Breast epithelium (tissue), 4 donors: ENCODE data around the gene CYP3A4. TPM values are rescaled to one million over a fixed set of nuclear protein-coding genes. Genes with fewer than 3 reads are reported as not detected.
"Not testable (repeated sequence)": the region's sequence is repeated elsewhere in the genome, so short reads cannot be mapped to it uniquely, and the experiment has no call there.

Experiments
- DNase-seq, 2 donors: peaks; one replicate each; pipeline ENCODE4 v3.0.0-alpha.2; 2019; ENCODE audit warnings: low spot score in 2 of 2
- H3K27ac ChIP-seq, 2 donors: fragments of 200-600 bp; sonication (generic) in 1 of 2; one replicate each; pipeline ENCODE4 v1.5.1; 2016 to 2019; ENCODE audit warnings: mild to moderate bottlenecking in 1 of 2
- H3K27me3 ChIP-seq, 2 donors: fragments of 200-600 bp; sonication (generic) in 1 of 2; one replicate each; pipeline versions ENCODE4 v1.5.1 to v1.6.0; 2017 to 2019; ENCODE audit warnings: control low read depth in 1 of 2, mild to moderate bottlenecking in 1 of 2
- H3K36me3 ChIP-seq: fragments of 200-600 bp; one replicate; pipeline ENCODE4 v1.5.1; 2019
- H3K4me1 ChIP-seq, 2 donors: fragments of 200-600 bp; sonication (generic); one replicate each; pipeline ENCODE4 v1.5.1; 2016 to 2019; ENCODE audit warnings: control low read depth in 1 of 2
- H3K4me3 ChIP-seq, 3 donors: fragments of 200-600 bp; sonication (generic); 1 replicate in 2 of 3; 2 replicates in 1 of 3; pipeline ENCODE4 v1.5.1; 2016 to 2019; ENCODE audit warnings: mild to moderate bottlenecking in 3 of 3, moderate library complexity in 2 of 3
- H3K9me3 ChIP-seq, 2 donors: fragments of 200-600 bp; sonication (generic) in 1 of 2; one replicate each; pipeline ENCODE4 v1.5.1; 2016 to 2019; ENCODE audit warnings: control low read depth in 1 of 2
- POLR2A ChIP-seq: fragments of 450-650 bp; IDR thresholded peaks from one replicate; pipeline ENCODE4 v1.6.1; 2016; ENCODE audit warnings: antibody characterized with exemption, mild to moderate bottlenecking, moderate library complexity
- POLR2AphosphoS5 ChIP-seq, 3 donors: sonication (generic); formaldehyde crosslinking; IDR thresholded peaks; one replicate each; pipeline ENCODE4 v1.6.1; 2017; ENCODE audit warnings: antibody characterized with exemption in 3 of 3
- intact Hi-C: fragments of 100-400 bp; cut with DNase I; formaldehyde crosslinking; loops from one replicate; pipeline ENCODE4 v1.15.1; 2023; ENCODE audit warnings: low total_unique reads
- total RNA-seq, 3 donors: library from RNA; depleted of rRNA; stranded (reverse); fragments of >200 nt; gene quantifications; one replicate each; pipeline ENCODE4 v1.1.0, GENCODE V29; 2016
- TF ChIP-seq, protein P1 (sequence below), 3 donors: fragments of 450-650 bp; IDR thresholded peaks; one replicate each; pipeline ENCODE4 v1.5.1; 2016 to 2017; ENCODE audit warnings: antibody characterized with exemption in 3 of 3, mild to moderate bottlenecking in 3 of 3, moderate library complexity in 3 of 3

CYP3A4 gene
- total RNA-seq, 3 donors from 2014 or later: 0.33 to 0.64 (median 0.59) TPM

DNA sequence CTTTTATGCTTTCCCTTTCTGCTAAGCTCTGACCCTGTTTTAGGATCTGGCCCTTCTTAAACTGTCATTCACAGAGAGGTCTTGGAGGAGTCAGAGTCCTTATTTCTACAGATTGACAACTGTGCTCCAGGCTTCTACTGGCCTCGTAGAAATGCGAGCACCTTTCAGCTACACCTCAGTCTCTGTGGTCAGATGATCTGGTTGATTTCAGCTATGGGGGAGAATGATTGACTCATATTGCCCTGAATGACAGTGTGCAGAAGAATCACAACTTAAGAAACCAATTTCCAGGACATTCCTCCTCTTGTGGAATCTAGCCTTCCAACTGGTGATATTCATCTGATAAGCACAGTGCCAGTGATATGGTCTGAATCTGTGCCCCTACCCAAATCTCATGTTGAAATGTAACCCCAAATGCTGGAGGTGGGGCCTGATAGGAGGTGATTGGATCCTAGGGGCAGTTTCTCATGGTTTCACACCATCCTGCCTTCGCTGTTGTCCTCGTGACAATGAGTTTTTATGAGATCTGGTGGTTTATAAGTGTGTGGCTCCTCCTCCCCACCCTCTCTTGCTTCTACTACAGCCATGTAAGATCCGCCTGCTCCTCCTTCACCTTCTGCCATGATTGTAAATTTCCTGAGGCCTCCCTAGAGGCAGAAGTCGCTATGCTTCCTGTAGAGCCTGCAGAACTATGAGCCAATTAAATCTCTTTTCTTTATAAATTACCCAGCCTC lies 35.0 kb downstream of the CYP3A4 start:
- no peak overlapping the region for H3K27ac ChIP-seq
- TF ChIP-seq POLR2A: no peak
- TF ChIP-seq POLR2AphosphoS5 (IDR thresholded peaks at IDR 0.05): no peak
- TF ChIP-seq, protein P1, sequence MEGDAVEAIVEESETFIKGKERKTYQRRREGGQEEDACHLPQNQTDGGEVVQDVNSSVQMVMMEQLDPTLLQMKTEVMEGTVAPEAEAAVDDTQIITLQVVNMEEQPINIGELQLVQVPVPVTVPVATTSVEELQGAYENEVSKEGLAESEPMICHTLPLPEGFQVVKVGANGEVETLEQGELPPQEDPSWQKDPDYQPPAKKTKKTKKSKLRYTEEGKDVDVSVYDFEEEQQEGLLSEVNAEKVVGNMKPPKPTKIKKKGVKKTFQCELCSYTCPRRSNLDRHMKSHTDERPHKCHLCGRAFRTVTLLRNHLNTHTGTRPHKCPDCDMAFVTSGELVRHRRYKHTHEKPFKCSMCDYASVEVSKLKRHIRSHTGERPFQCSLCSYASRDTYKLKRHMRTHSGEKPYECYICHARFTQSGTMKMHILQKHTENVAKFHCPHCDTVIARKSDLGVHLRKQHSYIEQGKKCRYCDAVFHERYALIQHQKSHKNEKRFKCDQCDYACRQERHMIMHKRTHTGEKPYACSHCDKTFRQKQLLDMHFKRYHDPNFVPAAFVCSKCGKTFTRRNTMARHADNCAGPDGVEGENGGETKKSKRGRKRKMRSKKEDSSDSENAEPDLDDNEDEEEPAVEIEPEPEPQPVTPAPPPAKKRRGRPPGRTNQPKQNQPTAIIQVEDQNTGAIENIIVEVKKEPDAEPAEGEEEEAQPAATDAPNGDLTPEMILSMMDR (IDR thresholded peaks at IDR 0.05): no peak
- DNase-seq: no peak
- H3K4me3 ChIP-seq: no peak overlapping the region
- no peaks in the 10 kb centered on the region for H3K36me3 ChIP-seq
- H3K4me1 ChIP-seq: no peaks in the 10 kb centered on the region
- intact Hi-C loops: no loop called here
- H3K27me3 ChIP-seq: no peaks in the 10 kb centered on the region
- H3K9me3 ChIP-seq: no peaks in the 10 kb centered on the region

DNA sequence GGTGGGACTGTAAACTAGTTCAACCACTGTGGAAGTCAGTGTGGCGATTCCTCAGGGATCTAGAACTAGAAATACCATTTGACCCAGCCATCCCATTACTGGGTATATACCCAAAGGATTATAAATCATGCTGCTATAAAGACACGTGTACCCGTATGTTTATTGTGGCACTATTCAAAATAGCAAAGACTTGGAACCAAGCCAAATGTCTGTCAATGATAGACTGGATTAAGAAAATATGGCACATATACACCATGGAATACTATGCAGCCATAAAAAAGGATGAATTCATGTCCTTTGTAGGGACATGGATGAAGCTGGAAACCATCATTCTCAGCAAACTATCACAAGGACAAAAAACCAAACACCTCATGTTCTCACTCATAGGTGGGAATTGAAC lies 37.1 kb downstream of the CYP3A4 start:
- intact Hi-C loops, H3K4me3 ChIP-seq, H3K27ac ChIP-seq, H3K36me3 ChIP-seq, H3K9me3 ChIP-seq, DNase-seq, H3K27me3 ChIP-seq, H3K4me1 ChIP-seq: not testable (repeated sequence)

DNA sequence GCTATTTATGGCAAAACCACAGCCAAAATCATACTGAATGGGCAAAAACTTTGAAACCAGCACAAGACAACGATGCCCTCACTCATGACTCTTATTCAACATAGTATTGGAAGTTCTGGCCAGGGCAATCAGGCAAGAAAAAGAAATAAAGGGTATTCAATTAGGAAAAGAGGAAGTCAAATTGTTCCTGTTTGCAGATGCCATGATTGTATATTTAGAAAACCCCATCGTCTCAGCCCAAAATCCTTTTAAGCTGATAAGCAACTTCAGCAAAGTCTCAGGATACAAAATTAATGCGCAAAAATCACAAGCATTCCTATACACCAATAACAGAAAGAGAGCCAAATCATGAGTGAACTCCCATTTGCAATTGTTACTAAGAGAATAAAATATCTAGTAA lies 38.6 kb downstream of the CYP3A4 start:
- H3K27me3 ChIP-seq, H3K4me3 ChIP-seq, H3K9me3 ChIP-seq, H3K4me1 ChIP-seq, H3K36me3 ChIP-seq, intact Hi-C loops, DNase-seq, H3K27ac ChIP-seq: not testable (repeated sequence)

DNA sequence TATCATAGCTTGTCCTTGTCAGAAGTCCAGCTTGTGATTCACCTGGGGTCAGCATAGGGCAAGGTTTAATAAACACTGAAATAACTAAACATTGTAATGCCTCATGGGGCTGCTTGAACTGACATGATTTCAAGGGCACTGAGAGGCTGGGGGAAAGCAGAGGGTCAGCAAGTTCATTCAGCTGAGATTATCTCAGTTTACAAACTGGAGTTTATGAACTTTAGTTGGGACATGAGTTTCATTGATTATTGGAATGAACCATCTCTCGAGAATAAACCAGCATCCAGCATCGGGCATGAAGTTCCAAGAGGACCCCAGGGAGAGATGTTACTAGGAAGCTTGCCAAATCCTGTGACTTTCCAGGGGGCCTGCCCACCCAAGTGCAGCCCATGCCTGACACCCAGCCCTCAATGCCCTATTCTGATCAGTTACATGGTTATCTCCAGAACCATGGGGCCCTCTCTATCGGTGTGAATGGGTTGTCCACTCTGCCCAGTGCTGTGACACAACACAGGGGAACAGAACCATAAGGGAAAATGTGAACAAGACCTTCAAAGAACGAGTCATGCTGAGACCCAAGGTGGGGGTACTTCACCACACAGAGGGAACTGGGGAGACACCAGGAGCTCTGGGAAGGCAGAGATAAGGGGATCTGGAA lies 41.1 kb downstream of the CYP3A4 start:
- no peak for DNase-seq
- TF ChIP-seq POLR2A (no peak), POLR2AphosphoS5 (IDR thresholded peaks at IDR 0.05) (no peak)
- TF ChIP-seq, protein P1 (IDR thresholded peaks at IDR 0.05): no peak
- H3K27me3 ChIP-seq: no peaks in the 10 kb centered on the region
- H3K9me3 ChIP-seq: no peaks in the 10 kb centered on the region
- H3K4me1 ChIP-seq: no peaks in the 10 kb centered on the region
- no peaks in the 10 kb centered on the region for H3K36me3 ChIP-seq
- no peak overlapping the region for H3K27ac ChIP-seq
- intact Hi-C loops: no loop called here
- H3K4me3 ChIP-seq: no peak overlapping the region

DNA sequence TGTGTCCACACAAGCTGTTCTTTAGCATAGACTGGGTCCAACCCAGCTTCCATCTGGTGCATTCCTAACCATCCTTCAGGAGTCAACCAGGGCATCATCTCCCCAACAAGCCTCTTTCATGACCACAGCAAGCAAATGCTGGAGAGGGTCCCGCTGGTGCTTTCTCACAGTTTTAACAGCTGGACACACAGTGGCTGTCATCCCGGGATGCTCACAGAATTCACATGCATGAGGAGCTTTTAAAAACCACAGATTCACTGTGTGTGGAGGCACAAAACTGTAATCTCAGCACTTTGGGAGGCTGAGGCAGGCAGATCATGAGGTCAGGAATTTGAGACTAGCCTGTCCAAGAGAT lies 42.6 kb downstream of the CYP3A4 start:
- Histone ChIP-seq H3K4me3 (no peak overlapping the region), H3K4me1 (no peaks in the 10 kb centered on the region), H3K36me3 (no peaks in the 10 kb centered on the region), H3K27ac (no peak overlapping the region), H3K27me3 (no peaks in the 10 kb centered on the region), H3K9me3 (no peaks in the 10 kb centered on the region)
- intact Hi-C loops: no loop called here
- TF ChIP-seq POLR2AphosphoS5 (IDR thresholded peaks at IDR 0.05): no peak
- no peak for TF ChIP-seq POLR2A
- TF ChIP-seq, protein P1 (IDR thresholded peaks at IDR 0.05): no peak
- no peak for DNase-seq

DNA sequence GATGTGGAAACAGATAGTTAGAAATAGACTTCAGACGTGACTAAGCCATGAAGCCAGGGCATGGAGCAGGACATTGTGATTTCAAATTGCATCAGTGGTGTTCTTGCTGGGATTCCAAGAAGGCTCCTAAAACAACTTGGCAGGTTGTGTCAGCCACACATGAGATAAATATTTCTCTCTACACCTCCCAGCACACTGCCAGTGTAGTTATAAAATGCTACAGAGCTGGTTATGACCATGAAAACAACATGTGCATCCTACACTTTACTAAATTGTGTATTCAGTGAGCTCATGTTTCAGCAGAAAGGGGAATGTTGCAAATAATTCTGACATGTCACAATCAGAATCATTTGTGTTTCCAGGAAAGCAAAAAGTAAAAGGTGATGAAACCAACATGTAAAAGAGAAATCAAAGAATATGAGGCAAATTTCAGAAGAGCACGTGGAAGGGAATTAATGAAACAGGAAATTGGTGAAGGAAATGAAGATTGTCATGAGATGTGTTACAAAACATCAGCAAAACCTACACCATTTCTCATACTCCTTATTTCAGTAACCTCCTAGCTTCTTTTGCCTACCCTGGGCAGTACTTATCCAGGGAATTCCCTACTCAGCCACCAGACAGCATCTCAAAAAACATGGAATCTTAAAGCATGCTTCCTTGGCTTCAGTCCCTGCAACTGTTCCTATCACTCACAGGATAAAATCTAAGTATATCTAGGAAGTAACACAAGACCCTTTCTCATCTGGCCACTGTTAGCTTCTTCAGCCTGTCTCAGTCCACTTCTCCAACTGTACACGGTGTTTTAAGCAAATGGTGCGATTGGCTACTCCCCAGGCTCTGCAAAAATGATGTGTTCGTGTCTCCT lies 43.2 kb downstream of the CYP3A4 start:
- intact Hi-C loops: no loop called here
- no peak overlapping the region for H3K27ac ChIP-seq
- TF ChIP-seq POLR2AphosphoS5 (IDR thresholded peaks at IDR 0.05): no peak
- TF ChIP-seq POLR2A: no peak
- TF ChIP-seq, protein P1 (IDR thresholded peaks at IDR 0.05): no peak

More for the DNA sequence above, 43.2 kb downstream of the CYP3A4 start:
- no peak for DNase-seq
- Histone ChIP-seq H3K36me3 (no peaks in the 10 kb centered on the region), H3K4me3 (no peak overlapping the region), H3K4me1 (no peaks in the 10 kb centered on the region), H3K9me3 (no peaks in the 10 kb centered on the region), H3K27me3 (no peaks in the 10 kb centered on the region)
